ENCODE measurements around the gene CTNNA2. TPM values are rescaled to one million over a fixed set of nuclear protein-coding genes. Genes with fewer than 3 reads are reported as not detected.

The CTNNA2 gene
- polyA plus RNA-seq, 2 of the 4 experiments (the other 2 are of a cell fraction), result 0.50 to 0.94 TPM

GRCh38 chr2:80002568-80003157 is 489.8 kb downstream of the CTNNA2 start:
- no peaks in the 10 kb centered on the region for H3K9me3 ChIP-seq
- no peak for TF ChIP-seq HOXB5 (CRISPR knock-in tag; IDR thresholded peaks at IDR 0.05)
- no peak for TF ChIP-seq MAZ (IDR thresholded peaks at IDR 0.05; ENCODE audit: borderline replicate concordance, low read depth, low read length)
- no peak for TF ChIP-seq ELK1 (IDR thresholded peaks at IDR 0.05; ENCODE audit: low read depth, low read length)
- TF ChIP-seq RCOR1 (IDR thresholded peaks at IDR 0.05; ENCODE audit: low read depth, low read length), result no peak
- no peak for TF ChIP-seq RNF2 (IDR thresholded peaks at IDR 0.05; ENCODE audit: borderline replicate concordance, low read depth)
- no peak for TF ChIP-seq EHF (CRISPR knock-in tag; IDR thresholded peaks at IDR 0.05)
- no peak for TF ChIP-seq HOXA7 (CRISPR knock-in tag; IDR thresholded peaks at IDR 0.05)
- no peak for TF ChIP-seq POLR2A (IDR thresholded peaks at IDR 0.05; ENCODE audit: low read length)
- TF ChIP-seq PHF8 (IDR thresholded peaks at IDR 0.05; ENCODE audit: borderline replicate concordance, low read depth), result no peak
- no peak for TF ChIP-seq ATOH8 (CRISPR knock-in tag; IDR thresholded peaks at IDR 0.05; ENCODE audit: low read depth)
- TF ChIP-seq CTCF (IDR thresholded peaks at IDR 0.05), result no peak
- TF ChIP-seq NFE2L2 (conservative IDR thresholded peaks at IDR 0.05; ENCODE audit: low read length), result no peak
- no peak for TF ChIP-seq FOSL2 (IDR thresholded peaks at IDR 0.05)
- no peak for TF ChIP-seq FOSL2 (CRISPR knock-in tag; IDR thresholded peaks at IDR 0.05)
- ChIA-PET POLR2A (no interaction called here), CTCF (no interaction called here)
- H3K4me1 ChIP-seq, result no peaks in the 10 kb centered on the region
- no peak overlapping the region for H3K4me2 ChIP-seq
- FAIRE-seq (no peak), DNase-seq (ENCODE audit: low read depth in 1 of 2, low spot score in 1 of 2) (no peak), ATAC-seq (no peak)
- 29% methylated on average over 6 of the region's 6 CpGs for WGBS (ENCODE audit: missing lambda C conversion rate)
- H3K27ac ChIP-seq, result no peak overlapping the region
- H3K4me3 ChIP-seq, result no peak overlapping the region

GRCh38 chr2:80007777-80008503 is 495.1 kb downstream of the CTNNA2 start:
- FAIRE-seq (no peak), ATAC-seq (no peak), DNase-seq (ENCODE audit: low read depth in 1 of 2, low spot score in 1 of 2) (no peak)
- Histone ChIP-seq H3K4me1 (no peaks in the 10 kb centered on the region), H3K4me3 (no peak overlapping the region), H3K9me3 (no peaks in the 10 kb centered on the region), H3K27ac (no peak overlapping the region), H3K4me2 (no peak overlapping the region)
- no peak for TF ChIP-seq EP300 (IDR thresholded peaks at IDR 0.05)
- TF ChIP-seq HOXB5 (CRISPR knock-in tag; IDR thresholded peaks at IDR 0.05), result no peak
- TF ChIP-seq FOSB (CRISPR knock-in tag; IDR thresholded peaks at IDR 0.05), result no peak
- TF ChIP-seq CHD2 (IDR thresholded peaks at IDR 0.05; ENCODE audit: low read length, partially characterized antibody), result no peak
- 19% methylated on average over 5 of the region's 5 CpGs for WGBS (ENCODE audit: missing lambda C conversion rate)
- ChIA-PET POLR2A (no interaction called here), CTCF (interaction anchor here (0.6 to 0.7 kb wide), 2 partner anchors 398 to 890 kb away, joined by 3 to 4 read pairs; no protein-coding TSS in a partner anchor)

- Histone ChIP-seq H3K4me3 (no peak overlapping the region), H3K9me3 (no peaks in the 10 kb centered on the region), H3K27ac (no peak overlapping the region), H3K4me2 (no peak overlapping the region), H3K4me1 (no peaks in the 10 kb centered on the region)
- DNase-seq (ENCODE audit: low read depth in 1 of 2, low spot score in 1 of 2) (no peak), FAIRE-seq (no peak), ATAC-seq (no peak)
- WGBS (ENCODE audit: missing lambda C conversion rate), result 21% methylated on average over 4 of the region's 4 CpGs
- ChIA-PET POLR2A (no interaction called here), CTCF (interaction anchor here (0.6 to 0.7 kb wide), 2 partner anchors 398 to 891 kb away, joined by 3 to 4 read pairs; no protein-coding TSS in a partner anchor)
- TF ChIP-seq GATA3 (IDR thresholded peaks at IDR 0.05; ENCODE audit: borderline replicate concordance), result no peak
- no peak for TF ChIP-seq BHLHE40 (IDR thresholded peaks at IDR 0.05; ENCODE audit: low read depth, low read length)
- no peak for TF ChIP-seq E2F6 (IDR thresholded peaks at IDR 0.05; ENCODE audit: borderline replicate concordance, low read depth)
- TF ChIP-seq POLR2AphosphoS2 (conservative IDR thresholded peaks at IDR 0.05; ENCODE audit: low read length), result no peak
- TF ChIP-seq FOSB (CRISPR knock-in tag; IDR thresholded peaks at IDR 0.05), result no peak
- no peak for TF ChIP-seq RFX5 (IDR thresholded peaks at IDR 0.05)
- TF ChIP-seq ESRRA (IDR thresholded peaks at IDR 0.05; ENCODE audit: borderline replicate concordance, low read length), result no peak
- no peak for TF ChIP-seq HES2 (IDR thresholded peaks at IDR 0.05)
- TF ChIP-seq POLR2A (IDR thresholded peaks at IDR 0.05; ENCODE audit: low read length), result no peak
- no peak for TF ChIP-seq ZNF302 (CRISPR knock-in tag; IDR thresholded peaks at IDR 0.05)
- TF ChIP-seq FOSL2 (IDR thresholded peaks at IDR 0.05), result no peak
- no peak for TF ChIP-seq FOSL2 (CRISPR knock-in tag; IDR thresholded peaks at IDR 0.05)
- TF ChIP-seq HOXB5 (CRISPR knock-in tag; IDR thresholded peaks at IDR 0.05), result no peak
- no peak for TF ChIP-seq NFE2L2 (conservative IDR thresholded peaks at IDR 0.05; ENCODE audit: low read length)
- no peak for TF ChIP-seq RAD21 (conservative IDR thresholded peaks at IDR 0.05 in 1 of 2, IDR thresholded peaks at IDR 0.05 in 1 of 2)
- no peak for TF ChIP-seq MAFK (IDR thresholded peaks at IDR 0.05; ENCODE audit: partially characterized antibody)
- no peak for TF ChIP-seq USF2 (IDR thresholded peaks at IDR 0.05)
Measured at GRCh38 chr2:80008596-80008995, 495.7 kb downstream of the CTNNA2 start.

Measured in A549 (cell line).